IMR-90 (cell line): ENCODE results near the gene TEAD2.

Source experiments
- CTCF ChIP-seq: conservative IDR thresholded peaks from 2 replicates; pipeline ENCODE4 v1.5.1; 2012; ENCODE audit warnings: mild to moderate bottlenecking, low read depth, low read length, improper control_type of control experiment
- MAFK ChIP-seq: IDR thresholded peaks from 2 replicates; pipeline ENCODE4 v1.6.1; 2012; ENCODE audit warnings: low read depth, low read length, improper control_type of control experiment
- MXI1 ChIP-seq: IDR thresholded peaks from 2 replicates; pipeline ENCODE4 v1.6.1; 2012; ENCODE audit warnings: low read depth, mild to moderate bottlenecking, low read length, moderate library complexity, borderline replicate concordance
- POLR2A ChIP-seq: IDR thresholded peaks from 2 replicates; pipeline ENCODE4 v1.6.1; 2012; ENCODE audit warnings: mild to moderate bottlenecking, low read depth, low read length
- RAD21 ChIP-seq: IDR thresholded peaks from 2 replicates; pipeline ENCODE4 v1.6.1; 2012; ENCODE audit warnings: low read length, improper control_type of control experiment
- RCOR1 ChIP-seq: IDR thresholded peaks from 2 replicates; pipeline ENCODE4 v1.6.1; 2012; ENCODE audit warnings: mild to moderate bottlenecking, low read length, improper control_type of control experiment; ENCODE audit not compliant: insufficient replicate concordance
- RFX5 ChIP-seq: IDR thresholded peaks from 2 replicates; pipeline ENCODE4 v1.8.0; 2012; ENCODE audit warnings: low read depth, mild to moderate bottlenecking, low read length, moderate library complexity
- SMC3 ChIP-seq: fragments of 150-350 bp; IDR thresholded peaks from 2 replicates; pipeline ENCODE4 v1.6.1; 2016; ENCODE audit warnings: low read depth, mild to moderate bottlenecking, antibody characterized with exemption, low read length, moderate library complexity

GRCh38 chr19:49349567-49349966 is 12.6 kb downstream of the TEAD2 start:
- no peak for TF ChIP-seq POLR2A
- no peak for TF ChIP-seq CTCF
- TF ChIP-seq RFX5 = no peak
- TF ChIP-seq RAD21 = no peak
- TF ChIP-seq MAFK = no peak
- TF ChIP-seq SMC3 = no peak
- no peak for TF ChIP-seq RCOR1
- no peak for TF ChIP-seq MXI1
